ENCODE measurements around the gene CDK17. TPM values are rescaled to one million over a fixed set of nuclear protein-coding genes. Genes with fewer than 3 reads are reported as not detected.

CDK17 gene
- total RNA-seq, 2 donors from 2014 or later, result 30.7 to 97.6 TPM

DNA sequence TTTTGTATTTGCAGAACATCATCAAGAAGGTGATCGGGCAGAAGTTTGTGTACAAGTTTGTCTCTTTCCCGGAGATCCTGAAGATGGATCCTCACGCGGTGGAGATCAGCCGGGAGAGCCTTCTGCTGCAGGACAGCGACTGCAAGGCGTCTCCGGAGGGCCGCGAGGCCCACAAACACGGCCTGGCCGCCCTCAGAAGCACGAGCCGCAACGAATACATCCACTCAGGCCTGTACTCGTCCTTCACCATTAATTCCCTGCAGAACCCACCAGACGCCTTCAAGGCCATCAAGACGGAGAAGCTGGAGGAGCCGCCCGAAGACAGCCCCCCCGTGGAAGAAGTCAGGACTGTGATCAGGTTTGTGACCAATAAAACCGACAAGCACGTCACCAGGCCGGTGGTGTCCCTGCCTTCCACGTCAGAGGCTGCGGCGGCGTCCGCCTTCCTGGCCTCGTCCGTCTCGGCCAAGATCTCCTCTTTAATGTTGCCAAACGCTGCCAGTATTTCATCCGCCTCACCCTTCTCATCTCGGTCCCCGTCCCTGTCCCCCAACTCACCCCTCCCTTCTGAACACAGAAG, 153.2 kb downstream of the CDK17 start:
- Histone ChIP-seq H3K4me3 (no peak overlapping the region), H3K36me3 (peaks cover 7% of the 10 kb centered on the region), H3K27me3 (replicated peaks; ENCODE audit: insufficient read depth) (no peaks in the 10 kb centered on the region), H3K9me3 (no peaks in the 10 kb centered on the region), H3K27ac (no peak overlapping the region), H3K4me1 (ENCODE audit: control insufficient read depth in 1 of 2, low read depth in 2 of 2) (peaks cover 0 to 5% of the 10 kb centered on the region in 2 donors)
- ATAC-seq (ENCODE audit: insufficient number of reproducible peaks, low FRiP score, low read depth), result no peak
- no peak for DNase-seq (ENCODE audit: low spot score)
- TF ChIP-seq, protein P1, sequence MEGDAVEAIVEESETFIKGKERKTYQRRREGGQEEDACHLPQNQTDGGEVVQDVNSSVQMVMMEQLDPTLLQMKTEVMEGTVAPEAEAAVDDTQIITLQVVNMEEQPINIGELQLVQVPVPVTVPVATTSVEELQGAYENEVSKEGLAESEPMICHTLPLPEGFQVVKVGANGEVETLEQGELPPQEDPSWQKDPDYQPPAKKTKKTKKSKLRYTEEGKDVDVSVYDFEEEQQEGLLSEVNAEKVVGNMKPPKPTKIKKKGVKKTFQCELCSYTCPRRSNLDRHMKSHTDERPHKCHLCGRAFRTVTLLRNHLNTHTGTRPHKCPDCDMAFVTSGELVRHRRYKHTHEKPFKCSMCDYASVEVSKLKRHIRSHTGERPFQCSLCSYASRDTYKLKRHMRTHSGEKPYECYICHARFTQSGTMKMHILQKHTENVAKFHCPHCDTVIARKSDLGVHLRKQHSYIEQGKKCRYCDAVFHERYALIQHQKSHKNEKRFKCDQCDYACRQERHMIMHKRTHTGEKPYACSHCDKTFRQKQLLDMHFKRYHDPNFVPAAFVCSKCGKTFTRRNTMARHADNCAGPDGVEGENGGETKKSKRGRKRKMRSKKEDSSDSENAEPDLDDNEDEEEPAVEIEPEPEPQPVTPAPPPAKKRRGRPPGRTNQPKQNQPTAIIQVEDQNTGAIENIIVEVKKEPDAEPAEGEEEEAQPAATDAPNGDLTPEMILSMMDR (IDR thresholded peaks at IDR 0.05), result no peak

- Histone ChIP-seq H3K9me3 (no peaks in the 10 kb centered on the region), H3K27me3 (replicated peaks; ENCODE audit: insufficient read depth) (no peaks in the 10 kb centered on the region), H3K36me3 (peaks cover 7% of the 10 kb centered on the region), H3K4me3 (no peak overlapping the region), H3K4me1 (ENCODE audit: control insufficient read depth in 1 of 2, low read depth in 2 of 2) (peaks cover 0 to 5% of the 10 kb centered on the region in 2 donors), H3K27ac (no peak overlapping the region)
- no peak for DNase-seq (ENCODE audit: low spot score)
- ATAC-seq (ENCODE audit: insufficient number of reproducible peaks, low FRiP score, low read depth), result no peak
- TF ChIP-seq, protein P1 (IDR thresholded peaks at IDR 0.05), result no peak
These were observed 155.4 kb downstream of the CDK17 start for GRCh38 chr12:96244826-96245225.

DNA sequence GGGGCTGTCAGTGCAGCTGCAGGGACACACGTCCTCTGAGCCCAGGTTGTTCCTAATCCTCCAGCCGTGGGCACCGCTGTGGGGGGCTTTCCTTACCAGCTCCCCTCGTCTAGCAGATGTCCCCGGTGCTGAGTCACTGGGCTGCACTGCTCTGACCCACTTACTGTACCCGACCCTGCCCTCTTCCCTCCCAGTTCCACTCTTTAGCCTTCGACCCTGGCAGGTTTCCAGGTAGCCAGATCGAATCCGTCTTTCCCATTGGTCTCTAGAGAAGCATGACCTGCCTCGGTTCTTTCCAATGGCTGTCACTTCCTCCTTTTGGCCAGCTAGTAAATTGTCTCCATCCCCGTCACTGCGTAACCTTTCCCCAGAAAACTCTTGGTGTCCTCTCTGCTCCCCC, 157.6 kb downstream of the CDK17 start:
- H3K4me1 ChIP-seq (ENCODE audit: control insufficient read depth in 1 of 2, low read depth in 2 of 2), result peaks cover 12 to 13% of the 10 kb centered on the region in 2 donors
- no peaks in the 10 kb centered on the region for H3K9me3 ChIP-seq
- TF ChIP-seq, protein P1 (IDR thresholded peaks at IDR 0.05), result no peak
- no peak overlapping the region for H3K27ac ChIP-seq
- no peak overlapping the region for H3K4me3 ChIP-seq
- ATAC-seq (ENCODE audit: insufficient number of reproducible peaks, low FRiP score, low read depth) (no peak), DNase-seq (ENCODE audit: low spot score) (no peak)
- H3K36me3 ChIP-seq, result no peaks in the 10 kb centered on the region
- H3K27me3 ChIP-seq (replicated peaks; ENCODE audit: insufficient read depth), result no peaks in the 10 kb centered on the region

- Histone ChIP-seq H3K4me3 (no peak overlapping the region), H3K4me1 (ENCODE audit: control insufficient read depth in 1 of 2, low read depth in 2 of 2) (peaks cover 19 to 21% of the 10 kb centered on the region in 2 donors), H3K36me3 (no peaks in the 10 kb centered on the region), H3K27ac (no peak overlapping the region), H3K9me3 (no peaks in the 10 kb centered on the region), H3K27me3 (replicated peaks; ENCODE audit: insufficient read depth) (no peaks in the 10 kb centered on the region)
- peak; percentile 39 for DNase-seq (ENCODE audit: low spot score)
- TF ChIP-seq, protein P1 (IDR thresholded peaks at IDR 0.05), result no peak
- no peak for ATAC-seq (ENCODE audit: insufficient number of reproducible peaks, low FRiP score, low read depth)
These were observed 158.4 kb downstream of the CDK17 start for GRCh38 chr12:96241846-96242256.

GRCh38 chr12:96241431-96241830, 158.8 kb downstream of the CDK17 start:
- Histone ChIP-seq H3K9me3 (no peaks in the 10 kb centered on the region), H3K27me3 (replicated peaks; ENCODE audit: insufficient read depth) (no peaks in the 10 kb centered on the region), H3K4me3 (no peak overlapping the region), H3K36me3 (no peaks in the 10 kb centered on the region), H3K4me1 (ENCODE audit: control insufficient read depth in 1 of 2, low read depth in 2 of 2) (peaks cover 22 to 23% of the 10 kb centered on the region in 2 donors), H3K27ac (no peak overlapping the region)
- DNase-seq (ENCODE audit: low spot score) (no peak), ATAC-seq (ENCODE audit: insufficient number of reproducible peaks, low FRiP score, low read depth) (no peak)
- TF ChIP-seq, protein P1 (IDR thresholded peaks at IDR 0.05), result no peak

Data from thoracic aorta (tissue), 2 donors.